GF-D8 (cell line): ENCODE results near the gene APRT.

Source experiments
- DNase-seq: peaks from one replicate; lab custom pipeline; 2025; lab: John Stamatoyannopoulos, UW

Gene APRT, protein sequence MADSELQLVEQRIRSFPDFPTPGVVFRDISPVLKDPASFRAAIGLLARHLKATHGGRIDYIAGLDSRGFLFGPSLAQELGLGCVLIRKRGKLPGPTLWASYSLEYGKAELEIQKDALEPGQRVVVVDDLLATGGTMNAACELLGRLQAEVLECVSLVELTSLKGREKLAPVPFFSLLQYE

DNA sequence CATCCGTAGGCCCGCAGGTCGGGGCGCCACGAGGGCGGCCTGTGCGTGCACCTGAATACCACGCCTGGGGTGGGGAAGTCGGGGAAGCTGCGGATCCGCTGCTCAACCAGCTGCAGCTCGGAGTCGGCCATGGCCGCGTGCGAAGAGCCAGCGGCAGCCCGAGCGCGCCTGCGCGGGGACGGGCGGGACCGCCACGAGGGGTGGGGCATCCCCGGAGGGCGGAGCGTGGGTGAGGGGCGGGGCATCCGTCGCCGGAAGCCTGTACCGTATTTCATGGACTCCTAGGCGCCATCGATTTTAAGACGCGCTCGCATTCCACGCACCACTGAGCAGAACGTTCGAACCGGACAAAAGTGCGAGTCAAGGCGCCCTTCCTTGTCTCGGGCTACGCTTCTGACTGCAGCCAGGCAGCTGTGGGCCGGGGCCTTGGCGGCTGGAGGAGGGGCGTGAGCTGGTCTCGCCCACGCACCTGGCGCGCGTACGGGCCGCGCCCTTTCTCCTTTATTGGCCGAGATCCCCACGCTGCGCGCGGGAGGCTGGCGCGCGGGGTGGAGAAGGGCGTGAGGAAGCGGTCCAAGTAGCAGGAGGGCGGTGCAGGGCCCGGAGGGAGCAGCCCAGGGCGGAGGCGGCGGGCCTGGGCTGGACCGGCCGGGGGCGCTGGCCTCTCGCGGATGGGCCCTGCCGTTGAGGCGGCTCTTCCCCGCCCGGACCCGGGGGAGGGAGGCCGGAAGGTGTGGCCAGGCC lies at the start of gene APRT:
APRT (minus strand) TSS at position 160 of the 744 bp plus-strand sequence; CDS start at position 131, 29 bp downstream.
- peak; percentile 74 for DNase-seq

DNA sequence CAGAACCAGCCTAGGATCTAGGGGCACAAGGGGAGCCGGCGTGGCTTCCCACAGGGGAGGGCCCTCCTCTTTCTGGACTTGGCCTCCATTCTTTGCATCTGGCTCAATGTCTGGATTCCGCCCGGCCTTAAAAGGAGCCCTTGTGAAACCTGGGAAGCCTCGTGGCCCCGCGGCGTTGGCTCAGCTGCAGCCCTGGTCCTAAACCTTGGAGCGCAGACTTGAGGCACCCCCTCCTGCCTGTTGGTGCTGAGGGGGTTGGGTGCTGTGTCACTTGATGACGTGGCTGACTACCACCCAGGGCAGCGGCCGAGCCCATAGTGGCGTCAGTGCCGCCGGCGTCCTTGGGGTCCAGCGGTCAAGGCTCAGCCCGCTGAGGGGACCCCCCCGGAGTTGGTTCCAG lies 49.6 kb upstream of the APRT start:
- DNase-seq: no peak

DNA sequence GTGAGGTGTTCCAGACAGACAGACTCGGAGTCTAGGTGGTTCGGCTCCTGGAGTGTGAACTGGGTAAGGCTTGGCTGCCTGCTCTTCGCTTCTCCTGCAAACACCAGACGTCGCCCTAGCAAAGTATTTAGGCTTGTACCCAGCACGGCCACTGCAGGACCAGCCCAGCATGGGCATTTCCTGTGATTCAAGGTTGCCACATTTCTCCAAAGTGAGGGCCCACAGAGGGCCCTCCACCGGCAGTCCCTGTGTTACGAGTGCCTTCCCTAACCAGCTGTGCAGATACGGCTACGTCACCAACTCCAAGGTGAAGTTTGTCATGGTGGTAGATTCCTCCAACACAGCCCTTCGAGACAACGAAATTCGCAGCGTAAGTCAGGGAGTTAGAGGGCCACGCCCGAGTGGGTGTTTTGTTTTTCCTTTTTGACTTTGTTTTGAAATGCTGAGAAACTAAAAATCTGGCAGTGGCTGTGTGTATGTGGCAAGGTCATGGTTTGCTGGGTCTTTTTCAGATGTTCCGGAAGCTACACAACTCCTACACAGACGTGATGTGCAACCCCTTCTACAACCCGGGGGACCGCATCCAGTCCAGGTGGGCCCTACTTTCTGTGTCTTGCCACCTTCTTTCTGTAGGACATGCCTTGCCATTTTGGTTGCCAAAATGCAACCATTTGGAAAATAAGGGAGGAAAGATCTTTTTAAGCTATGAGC lies 47.8 kb upstream of the APRT start:
- DNase-seq: no peak

DNA sequence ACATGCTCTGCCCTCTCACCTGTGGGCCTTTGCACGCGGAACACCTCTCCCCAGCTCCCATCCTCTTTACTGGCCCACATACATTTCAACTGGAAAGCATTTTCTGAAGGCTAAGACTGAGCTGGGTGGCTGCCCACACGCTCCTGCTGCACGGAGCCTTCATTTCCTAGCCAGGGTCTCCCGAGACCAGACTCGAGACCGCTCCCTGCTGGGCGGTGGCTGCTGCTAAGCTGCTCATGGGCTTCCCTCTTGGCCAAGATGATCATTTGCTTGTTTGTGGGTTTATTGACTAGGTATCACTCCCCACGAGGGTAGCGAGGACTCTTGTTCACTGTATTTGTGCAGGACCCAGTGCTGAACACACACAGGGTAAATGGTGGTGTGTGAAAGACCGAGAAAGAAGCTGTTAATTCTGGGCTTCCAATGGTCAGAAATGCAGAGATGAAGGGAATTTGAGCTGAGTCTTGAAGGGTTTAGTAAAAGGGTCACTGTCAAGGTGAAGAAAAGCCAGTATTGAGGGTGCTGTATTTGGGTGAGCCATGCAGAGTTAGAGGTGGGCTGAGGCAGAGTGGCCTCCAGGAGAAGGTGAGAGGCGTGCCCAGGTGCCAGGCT lies 46.1 kb upstream of the APRT start:
- DNase-seq: peak; percentile 48

DNA sequence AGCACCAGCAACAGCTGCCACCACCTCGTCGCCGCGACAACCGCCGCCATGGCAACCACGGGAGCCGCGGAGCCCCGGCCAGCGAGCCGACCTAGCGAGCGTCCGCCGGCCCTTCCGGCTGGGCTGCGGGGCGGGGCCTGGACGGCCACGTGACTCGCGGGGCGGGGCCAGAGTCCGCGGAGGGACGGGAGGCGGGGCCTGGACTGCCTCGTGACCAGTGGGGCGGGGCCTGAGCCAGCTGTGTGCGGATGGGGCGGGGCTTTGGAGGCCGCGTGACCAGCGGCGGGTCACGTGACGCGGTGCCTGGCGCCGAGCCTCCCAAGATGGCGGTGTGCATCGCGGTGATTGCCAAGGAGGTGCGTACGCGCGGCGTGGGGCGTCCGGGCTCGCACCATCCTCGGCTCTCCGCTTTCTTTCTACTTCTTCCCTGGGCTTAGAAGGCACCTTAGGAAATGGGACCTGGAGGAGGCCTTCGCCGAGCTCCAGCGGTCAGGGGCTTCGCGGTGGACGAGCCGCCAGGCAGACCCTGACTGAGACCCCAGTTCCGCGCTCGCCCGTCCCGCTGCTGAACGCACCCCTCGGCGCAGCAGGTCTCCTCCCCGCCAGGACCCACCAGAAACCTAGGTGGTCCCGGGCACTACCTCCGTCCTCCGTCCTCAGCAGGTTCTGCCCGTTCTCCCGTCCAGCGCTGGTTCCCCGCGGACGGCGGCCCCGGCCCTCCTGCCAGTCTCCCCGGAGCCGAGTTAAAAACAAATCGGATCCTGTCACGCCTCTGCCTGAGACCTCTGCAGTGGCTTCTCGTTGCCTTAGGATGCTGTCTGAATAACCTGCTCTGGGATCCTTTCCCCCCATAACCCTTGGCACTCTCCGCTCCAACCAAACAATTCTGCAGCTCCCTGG lies 45.4 kb upstream of the APRT start, which contains the start of the genes GALNS and TRAPPC2L:
GALNS (minus strand) TSS at position 120 of the 900 bp plus-strand sequence; CDS start at position 50, 70 bp downstream.
TRAPPC2L (plus strand) TSS at position 300 of the 900 bp plus-strand sequence; CDS start at position 324, 24 bp downstream.
- peak; percentile 77 for DNase-seq

DNA sequence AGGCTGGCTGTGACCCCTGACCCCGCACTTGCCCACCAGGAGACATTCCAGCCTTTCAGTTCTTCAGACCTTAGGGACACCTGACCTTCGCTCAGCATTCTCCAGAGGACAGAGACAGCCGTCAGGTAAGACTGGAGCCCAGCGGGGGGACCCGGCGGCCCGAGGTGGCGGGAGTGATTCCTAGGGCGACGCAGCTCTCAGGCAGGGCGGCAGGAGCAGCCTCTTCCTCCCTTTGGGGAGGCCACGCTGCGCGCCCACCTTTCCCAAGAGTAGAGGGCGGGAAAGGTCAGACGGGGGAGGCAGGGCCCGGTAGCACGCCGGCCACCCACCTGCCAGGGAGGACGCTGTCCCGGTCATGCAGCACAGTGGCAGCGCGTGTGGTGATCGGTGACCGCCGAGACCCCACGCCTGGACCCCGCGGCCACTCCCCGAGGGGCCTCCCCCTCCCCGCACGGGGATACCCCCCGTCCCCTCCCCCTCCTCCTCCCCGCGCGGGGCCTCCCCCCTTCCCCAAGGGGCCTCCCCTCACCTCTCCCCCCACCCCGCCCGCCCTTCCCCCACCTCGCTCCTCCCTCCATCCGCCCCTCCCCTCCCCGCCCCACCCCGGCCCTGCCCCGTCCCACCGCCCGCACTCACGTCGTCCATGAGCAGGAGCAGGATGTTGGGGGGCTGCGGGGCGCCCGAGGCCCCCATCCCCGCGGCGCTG lies 44.5 kb upstream of the APRT start:
- no peak for DNase-seq

DNA sequence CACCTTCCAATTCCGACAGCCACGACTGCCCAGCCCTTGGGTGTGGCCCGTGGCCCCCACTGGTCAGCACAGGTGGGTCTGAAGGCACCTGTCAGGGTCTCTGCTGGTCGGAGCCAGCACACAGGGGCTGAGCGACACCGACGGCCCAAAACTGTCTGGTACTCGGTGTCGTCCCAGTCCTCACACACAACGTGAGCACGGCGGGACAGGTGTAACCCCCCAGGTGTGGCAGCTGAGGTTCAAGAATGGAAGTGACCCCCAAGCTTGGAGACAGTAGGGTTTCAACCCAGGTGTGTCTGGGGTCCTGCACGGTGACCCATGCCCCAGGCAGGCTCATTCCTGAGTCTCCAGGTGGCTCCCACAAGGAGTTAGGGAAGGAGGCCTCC lies 44.0 kb upstream of the APRT start:
- no peak for DNase-seq

DNA sequence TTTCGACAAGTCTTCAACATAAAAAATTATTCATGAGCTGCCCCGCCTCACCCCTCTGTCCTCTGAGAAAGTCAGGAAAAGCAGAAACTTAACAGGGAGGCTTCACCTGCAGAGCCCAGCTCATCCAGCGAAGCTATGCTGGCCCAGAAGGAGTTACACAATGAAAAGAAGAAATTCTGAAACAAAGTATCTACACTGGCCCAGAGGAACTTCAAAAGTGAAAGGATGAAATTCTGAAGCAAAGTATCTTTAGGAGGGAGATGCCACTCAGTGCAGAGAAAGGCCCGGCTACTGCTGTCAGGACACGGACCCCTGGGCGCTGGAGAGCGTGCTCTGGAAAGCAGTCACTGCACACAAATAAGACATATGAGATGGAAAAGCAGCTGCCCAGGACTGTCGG lies 43.4 kb upstream of the APRT start:
- no peak for DNase-seq

DNA sequence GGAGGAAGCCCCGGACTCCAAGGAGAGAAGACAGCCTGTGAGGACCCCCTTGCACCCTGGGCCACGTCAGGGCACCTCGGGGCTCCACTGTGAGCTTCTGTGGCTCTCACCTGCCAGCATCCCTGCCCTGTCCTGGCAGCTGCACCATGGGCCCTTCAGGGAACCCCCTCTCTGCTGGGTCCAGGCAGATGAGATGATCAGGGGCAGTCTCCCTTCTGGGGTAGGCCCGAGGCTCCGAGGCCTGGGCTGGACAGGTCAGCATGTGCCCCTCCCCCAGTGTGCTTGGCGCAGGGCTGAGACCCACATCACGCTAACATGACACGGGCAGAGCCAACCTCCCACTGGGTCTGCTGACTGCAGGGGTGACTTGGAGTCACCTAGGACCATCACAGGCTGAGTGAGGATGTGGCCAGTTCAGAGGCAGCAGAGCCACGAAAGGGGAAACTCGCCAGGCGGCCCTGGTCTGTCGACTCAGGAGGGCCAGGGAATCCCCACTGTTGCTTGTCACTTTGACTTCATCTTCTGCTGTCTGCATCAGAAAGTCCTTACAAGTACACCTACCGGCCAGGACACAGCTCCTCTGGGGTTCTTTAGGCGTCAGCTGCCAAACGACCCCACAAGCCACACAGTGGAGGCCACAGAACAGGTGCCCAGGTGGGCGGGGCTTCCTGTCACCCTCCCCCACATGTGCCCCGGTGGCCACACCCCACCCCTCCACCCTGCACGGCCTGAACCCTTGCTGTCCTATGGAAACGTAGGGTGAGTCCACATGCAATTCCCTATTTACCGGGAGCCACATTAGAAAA lies 42.8 kb upstream of the APRT start:
- peak; percentile 25 for DNase-seq

DNA sequence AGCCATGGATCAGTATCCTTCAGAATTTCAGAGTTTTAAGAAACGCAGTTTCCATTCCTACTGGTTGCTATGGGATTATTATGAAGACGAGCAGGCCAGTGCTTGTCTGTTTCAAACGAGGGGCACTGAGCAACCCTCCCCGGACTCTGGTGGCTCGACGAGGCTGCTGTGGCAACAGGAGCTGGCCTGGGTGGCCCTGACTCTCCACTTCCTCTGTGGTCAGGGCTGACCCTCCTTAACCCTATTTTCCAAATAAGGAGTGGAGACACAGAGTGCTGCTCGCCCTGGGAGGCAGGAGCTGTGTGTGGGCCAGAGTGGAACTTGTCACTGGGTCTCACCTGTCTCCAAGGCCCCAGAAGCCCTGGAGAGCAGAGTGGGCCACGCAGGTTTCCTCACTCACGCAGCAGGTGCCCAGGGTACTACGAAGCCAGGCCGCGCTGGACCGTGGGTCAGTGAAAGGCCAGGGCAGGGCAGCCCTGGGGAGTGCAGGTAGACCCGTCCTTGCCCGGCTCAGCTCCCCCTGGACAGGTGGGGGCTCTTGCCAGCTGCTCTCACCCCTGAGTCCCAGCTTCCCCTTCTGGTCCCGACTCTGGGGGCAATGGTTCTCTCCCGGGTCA lies 41.7 kb upstream of the APRT start:
- DNase-seq: peak; percentile 7

DNA sequence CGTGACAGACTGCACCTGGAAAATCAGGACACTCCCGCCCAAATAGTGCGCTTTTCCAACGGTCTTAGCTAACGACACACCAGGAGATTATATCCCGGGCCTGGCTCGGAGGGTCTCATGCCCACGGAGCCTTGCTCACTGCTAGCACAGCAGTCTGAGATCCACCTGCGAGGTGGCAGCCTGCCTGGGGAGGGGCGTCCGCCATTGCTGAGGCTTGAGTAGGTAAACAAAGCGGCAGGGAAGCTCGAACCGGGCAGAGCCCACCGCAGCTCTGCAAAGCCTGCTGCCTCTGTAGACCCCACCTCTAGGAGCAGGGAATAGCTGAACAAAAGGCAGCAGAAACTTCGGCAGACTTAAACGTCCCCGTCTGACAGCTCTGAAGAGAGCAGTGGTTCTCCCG lies 39.9 kb upstream of the APRT start:
- DNase-seq: no peak

DNA sequence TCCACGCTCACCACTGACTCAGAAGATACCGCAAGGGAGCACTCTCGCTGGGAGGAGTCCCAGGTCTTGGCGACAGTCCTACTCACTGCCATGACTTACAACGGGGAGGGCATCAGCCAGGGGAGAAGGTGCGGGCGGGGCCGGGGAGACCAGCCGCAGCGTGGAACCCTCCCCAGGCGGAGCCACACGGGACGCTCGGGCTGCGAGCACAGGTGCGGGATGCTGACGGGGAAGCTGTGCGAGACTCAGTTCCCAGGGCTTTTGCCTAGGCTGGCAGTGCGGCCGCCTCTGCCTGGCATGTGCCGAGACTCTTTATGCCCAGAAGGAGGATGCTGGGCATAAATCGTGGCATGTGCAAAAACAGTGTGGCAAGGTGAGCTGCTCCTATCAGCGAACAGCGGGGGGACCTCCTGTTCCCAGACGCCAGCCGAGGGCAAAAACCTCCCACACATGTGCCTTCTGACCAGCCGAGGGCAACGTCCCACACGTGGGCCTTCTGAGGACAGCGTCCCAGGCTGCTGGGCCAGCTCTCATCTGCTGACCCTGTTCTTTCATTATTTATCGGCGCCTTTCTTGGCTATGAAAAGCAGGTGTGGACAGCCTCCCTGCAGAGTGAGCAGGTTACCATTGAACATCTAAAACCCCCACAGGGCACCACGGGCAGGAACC lies 38.9 kb upstream of the APRT start:
- no peak for DNase-seq

DNA sequence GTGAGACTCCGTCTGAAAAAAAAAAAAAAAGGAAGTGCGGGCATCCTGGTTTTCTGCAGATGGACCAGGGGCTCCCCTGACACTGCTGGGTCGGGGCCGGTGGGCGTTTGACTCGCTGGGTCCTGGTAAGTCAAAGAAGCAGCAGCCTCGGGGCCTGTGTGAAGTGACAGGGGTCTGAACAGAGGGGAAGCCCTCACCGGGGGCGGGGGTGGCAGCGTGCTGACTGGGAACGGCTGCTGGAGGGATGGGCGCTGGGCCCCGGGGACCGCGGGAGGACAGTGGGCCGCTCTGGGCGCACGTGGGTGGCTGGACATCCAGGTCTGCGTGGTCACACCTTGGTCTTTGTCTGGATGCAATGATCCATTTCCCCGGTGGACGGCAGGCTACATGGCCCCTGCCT lies 36.8 kb upstream of the APRT start:
- no peak for DNase-seq

DNA sequence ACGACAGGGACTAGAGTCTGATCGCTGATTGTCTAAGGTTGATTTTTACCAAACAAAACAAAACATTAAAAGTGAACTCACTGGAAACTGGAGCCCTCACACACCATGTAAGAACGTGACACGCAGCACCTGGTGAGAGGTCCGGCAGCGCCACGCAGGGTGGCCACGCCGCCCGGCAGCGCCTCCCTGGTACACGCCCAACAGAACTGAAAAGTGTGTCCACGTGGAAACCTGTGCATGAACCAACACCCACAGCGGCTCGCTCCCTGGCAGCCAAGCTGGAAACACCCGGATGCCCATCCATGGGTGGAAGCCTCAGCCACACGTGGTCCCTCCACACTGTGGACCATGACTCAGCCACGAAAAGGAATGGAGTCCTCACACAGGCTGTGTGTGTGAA lies 35.9 kb upstream of the APRT start:
- DNase-seq: no peak

DNA sequence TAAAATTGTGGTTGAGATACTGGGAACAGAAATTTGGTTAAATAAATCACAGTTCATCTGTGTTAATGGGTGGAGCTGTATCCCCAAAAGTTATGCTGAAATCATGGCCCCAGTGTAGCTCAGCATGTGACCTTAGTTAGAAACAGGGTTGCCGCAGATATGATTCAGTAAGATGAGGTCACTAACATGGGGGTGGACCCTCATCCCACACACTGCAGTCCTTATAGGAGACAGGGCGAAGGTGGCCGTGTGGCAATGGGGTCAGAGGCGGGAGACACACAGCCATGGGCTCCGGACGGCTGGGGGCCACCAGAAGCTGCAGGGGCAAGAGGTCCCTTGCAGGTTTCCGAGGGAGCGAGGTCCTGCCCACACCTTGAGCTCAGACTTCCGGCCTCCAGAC lies 34.4 kb upstream of the APRT start:
- DNase-seq: no peak

DNA sequence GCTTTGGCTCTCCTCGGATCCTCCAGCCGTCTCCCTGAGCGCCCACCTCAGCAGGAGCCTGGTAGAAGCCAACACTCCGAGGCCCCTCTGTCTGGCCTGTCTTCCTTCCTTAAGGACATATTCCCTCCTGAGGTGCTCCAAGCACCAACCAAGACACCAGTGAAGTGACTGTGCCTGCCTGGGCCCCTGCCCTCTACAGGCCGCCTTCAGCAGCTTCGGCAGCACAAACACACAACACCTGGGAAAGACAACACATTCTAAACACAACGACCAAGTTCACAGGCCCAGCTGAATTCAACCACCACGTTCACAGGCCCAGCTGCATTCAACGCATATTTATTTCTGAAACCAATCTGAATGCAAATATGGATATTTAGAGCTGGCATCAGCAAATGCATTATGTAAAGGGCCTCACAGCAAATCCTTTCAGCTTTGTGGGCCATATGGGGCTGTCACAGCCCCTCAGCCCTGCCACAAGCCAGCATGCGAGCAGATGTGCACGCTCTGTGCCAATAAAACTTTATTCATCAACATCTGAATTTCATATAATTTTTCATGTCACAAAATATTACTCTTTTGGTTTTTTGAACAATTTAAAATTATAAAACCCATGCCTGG lies 32.8 kb upstream of the APRT start:
- no peak for DNase-seq

DNA sequence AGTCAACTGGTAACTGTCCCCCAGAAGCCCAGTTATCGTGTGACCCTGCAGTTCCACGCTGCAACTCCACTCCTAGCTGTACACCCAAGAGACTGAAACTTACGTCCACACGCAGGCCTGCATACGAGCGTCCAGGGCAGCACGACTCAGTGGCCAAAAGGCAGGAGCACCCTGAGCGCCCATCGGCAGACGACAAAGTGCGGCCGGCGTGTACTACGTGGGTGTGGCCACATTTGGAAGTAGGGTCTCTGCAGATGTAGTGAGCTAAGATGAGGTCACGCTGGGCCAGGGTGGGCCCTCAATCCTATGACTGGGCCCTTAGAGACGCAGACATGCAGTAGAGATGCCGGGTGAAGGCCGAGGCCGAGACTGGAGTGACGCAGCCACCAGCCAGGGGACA lies 31.5 kb upstream of the APRT start:
- no peak for DNase-seq

DNA sequence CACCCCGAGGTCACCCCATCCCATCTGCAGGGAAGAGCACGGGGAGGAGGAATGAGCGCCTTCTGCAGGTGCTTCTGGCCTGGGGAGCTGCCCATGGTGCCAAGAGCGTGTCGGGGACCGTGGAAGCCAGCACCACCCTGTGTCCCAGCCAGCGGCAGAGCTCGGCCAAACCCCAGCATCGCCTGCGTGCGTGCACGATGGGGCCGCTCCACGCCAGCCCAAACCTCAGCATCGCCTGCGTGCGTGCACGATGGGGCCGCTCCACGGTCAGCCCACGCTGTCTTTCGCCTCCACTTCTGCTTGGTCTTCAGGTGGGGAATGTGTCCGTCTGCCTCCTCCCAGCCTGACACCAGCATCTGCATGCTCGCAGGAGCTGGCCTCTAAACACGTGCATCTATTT lies 31.1 kb upstream of the APRT start:
- no peak for DNase-seq
